ENCODE results near the gene PLEKHG5. TPM values are rescaled to one million over a fixed set of nuclear protein-coding genes. Genes with fewer than 3 reads are reported as not detected.
A peak's percentile ranks its signal among the peaks of the same experiment; 100 is the strongest.

PLEKHG5 gene
- total and polyA plus RNA-seq, 2 experiments from 2014 or later: 9.6 to 34.8 TPM

GRCh38 chr1:6531996-6532395 is 40.5 kb upstream of the PLEKHG5 start:
- no peak for DNase-seq (ENCODE audit: low read depth in 1 of 2, low spot score in 1 of 2)
- Histone ChIP-seq H3K9me3 (ENCODE audit: low read depth) (no peaks in the 10 kb centered on the region), H3K4me3 (no peak overlapping the region), H3K27ac (no peak overlapping the region), H3K27me3 (no peaks in the 10 kb centered on the region), H3K4me1 (ENCODE audit: low read depth) (no peaks in the 10 kb centered on the region), H3K36me3 (peaks cover 50% of the 10 kb centered on the region)
- no peak for TF ChIP-seq CTCF (IDR thresholded peaks at IDR 0.05; ENCODE audit: low read depth, low read length)

- DNase-seq (ENCODE audit: low read depth in 1 of 2, low spot score in 1 of 2): no peak
- peaks cover 58% of the 10 kb centered on the region for H3K36me3 ChIP-seq
- no peak for TF ChIP-seq CTCF (IDR thresholded peaks at IDR 0.05; ENCODE audit: low read depth, low read length)
- H3K27ac ChIP-seq: no peak overlapping the region
- no peaks in the 10 kb centered on the region for H3K27me3 ChIP-seq
- no peaks in the 10 kb centered on the region for H3K4me1 ChIP-seq (ENCODE audit: low read depth)
- H3K4me3 ChIP-seq: no peak overlapping the region
- H3K9me3 ChIP-seq (ENCODE audit: low read depth): no peaks in the 10 kb centered on the region
These were observed 39.2 kb upstream of the PLEKHG5 start for GRCh38 chr1:6530504-6531160.

GRCh38 chr1:6528492-6528891 is 37.0 kb upstream of the PLEKHG5 start:
- H3K27ac ChIP-seq: no peak overlapping the region
- H3K27me3 ChIP-seq: no peaks in the 10 kb centered on the region
- no peak for TF ChIP-seq CTCF (IDR thresholded peaks at IDR 0.05; ENCODE audit: low read depth, low read length)
- DNase-seq (ENCODE audit: low read depth in 1 of 2, low spot score in 1 of 2): no peak
- no peaks in the 10 kb centered on the region for H3K9me3 ChIP-seq (ENCODE audit: low read depth)
- no peaks in the 10 kb centered on the region for H3K4me1 ChIP-seq (ENCODE audit: low read depth)
- H3K36me3 ChIP-seq: peaks cover 63% of the 10 kb centered on the region
- no peak overlapping the region for H3K4me3 ChIP-seq

- no peak for TF ChIP-seq CTCF (IDR thresholded peaks at IDR 0.05; ENCODE audit: low read depth, low read length)
- H3K4me1 ChIP-seq (ENCODE audit: low read depth): no peaks in the 10 kb centered on the region
- H3K27ac ChIP-seq: no peak overlapping the region
- no peak for DNase-seq (ENCODE audit: low read depth in 1 of 2, low spot score in 1 of 2)
- H3K36me3 ChIP-seq: peaks cover 41% of the 10 kb centered on the region
- H3K4me3 ChIP-seq: no peak overlapping the region
- H3K9me3 ChIP-seq (ENCODE audit: low read depth): no peaks in the 10 kb centered on the region
- H3K27me3 ChIP-seq: no peaks in the 10 kb centered on the region
These were observed 34.8 kb upstream of the PLEKHG5 start for GRCh38 chr1:6526316-6526715.

GRCh38 chr1:6523566-6523965 is 32.1 kb upstream of the PLEKHG5 start:
- Histone ChIP-seq H3K27ac (peak overlapping the region; percentile 56), H3K27me3 (no peaks in the 10 kb centered on the region), H3K4me1 (ENCODE audit: low read depth) (peaks cover 11% of the 10 kb centered on the region), H3K36me3 (peaks cover 20% of the 10 kb centered on the region), H3K9me3 (ENCODE audit: low read depth) (no peaks in the 10 kb centered on the region), H3K4me3 (no peak overlapping the region)
- TF ChIP-seq CTCF (IDR thresholded peaks at IDR 0.05; ENCODE audit: low read depth, low read length): peak; percentile 58
- DNase-seq (ENCODE audit: low read depth in 1 of 2, low spot score in 1 of 2): peak; percentile 53 to 69

Measured in cardiac muscle cell (in vitro differentiated cells and primary cell).